ENCODE measurements around the gene GNAT3.

The GNAT3 gene

DNA sequence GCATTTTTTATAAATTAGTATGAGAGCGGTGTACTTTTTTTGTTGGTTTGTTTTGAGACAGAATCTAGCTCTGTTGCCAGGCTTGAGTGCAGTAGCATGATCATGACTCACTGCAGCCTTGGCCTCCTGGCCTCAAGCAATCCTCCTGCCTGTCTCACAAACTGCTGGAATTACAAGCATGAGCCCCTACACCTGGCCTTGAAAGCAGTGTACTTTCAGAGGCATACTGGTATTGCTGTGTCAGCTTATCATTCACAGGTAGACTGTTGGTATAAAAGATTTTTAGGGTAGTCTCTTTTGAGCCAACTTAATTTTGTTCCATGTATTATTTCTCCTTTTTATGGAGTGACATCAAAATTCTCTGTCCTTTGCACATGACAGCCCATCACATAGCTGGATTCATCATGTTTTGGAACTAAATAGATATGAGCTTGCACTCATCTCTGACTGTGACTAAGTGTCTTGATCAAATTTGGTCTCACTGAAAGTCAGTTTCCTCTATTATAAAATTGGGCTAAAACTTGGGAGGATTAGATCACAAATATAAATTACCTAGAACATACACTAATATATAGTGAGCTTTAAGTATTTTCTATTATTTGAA is 12.4 kb downstream of the GNAT3 start:
- no peak for DNase-seq

GRCh38 chr7:80498481-80499349 is 13.1 kb downstream of the GNAT3 start:
- DNase-seq = no peak

- no peak for DNase-seq
Observed at GRCh38 chr7:80496586-80496985, 15.3 kb downstream of the GNAT3 start.

DNA sequence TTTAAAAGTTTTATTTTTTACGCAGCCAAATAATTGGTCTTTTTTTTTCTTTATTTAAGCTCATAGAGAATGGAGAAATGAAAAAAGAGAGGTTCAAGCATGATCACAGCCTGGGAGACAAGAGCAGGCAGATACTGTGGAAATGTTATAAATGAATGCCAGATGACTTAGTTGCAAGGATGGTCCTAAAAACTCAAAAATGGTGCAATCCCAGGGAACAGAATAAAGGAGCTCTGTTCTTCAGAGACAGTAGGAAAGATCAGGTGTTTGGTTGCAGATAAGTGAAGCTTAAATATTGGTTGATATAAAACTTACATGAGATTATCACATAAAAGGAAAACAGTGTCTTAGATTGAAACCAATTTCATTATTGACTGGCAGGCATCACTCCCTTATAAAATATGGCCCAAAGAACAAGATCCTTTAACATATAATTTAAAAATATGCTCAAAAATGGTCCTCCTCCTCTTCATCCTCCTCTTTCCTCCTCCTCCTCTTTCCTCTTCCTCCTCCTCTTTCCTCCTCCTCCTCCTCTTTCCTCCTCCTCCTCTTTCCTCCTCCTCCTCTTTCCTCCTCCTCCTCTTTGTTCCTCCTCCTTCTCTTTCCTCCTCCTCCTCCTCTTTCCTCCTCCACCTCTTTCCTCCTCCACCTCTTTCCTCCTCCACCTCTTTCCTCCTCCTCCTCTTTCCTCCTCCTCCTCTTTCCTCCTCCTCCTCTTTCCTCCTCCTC is 18.6 kb downstream of the GNAT3 start:
- DNase-seq = no peak

DNA sequence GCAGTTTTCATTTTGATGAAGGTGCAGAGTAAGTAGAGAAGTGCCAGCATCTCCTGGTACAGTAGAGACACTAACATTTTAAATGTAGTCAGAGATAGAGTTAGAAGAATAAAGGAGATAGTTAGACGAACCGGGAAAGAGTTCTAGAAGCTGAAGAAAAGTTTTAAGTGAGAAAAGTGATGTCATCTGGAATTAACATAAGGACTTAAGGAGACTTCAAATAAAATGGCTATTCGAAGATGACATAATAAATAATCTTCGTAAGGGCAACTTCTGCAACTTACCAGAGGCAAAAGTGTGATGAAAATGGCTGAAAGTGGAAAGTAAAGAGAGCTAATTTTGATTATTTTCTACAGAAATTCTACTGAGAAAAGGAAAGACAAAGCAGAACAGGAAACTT is 20.4 kb downstream of the GNAT3 start:
- no peak for DNase-seq

DNA sequence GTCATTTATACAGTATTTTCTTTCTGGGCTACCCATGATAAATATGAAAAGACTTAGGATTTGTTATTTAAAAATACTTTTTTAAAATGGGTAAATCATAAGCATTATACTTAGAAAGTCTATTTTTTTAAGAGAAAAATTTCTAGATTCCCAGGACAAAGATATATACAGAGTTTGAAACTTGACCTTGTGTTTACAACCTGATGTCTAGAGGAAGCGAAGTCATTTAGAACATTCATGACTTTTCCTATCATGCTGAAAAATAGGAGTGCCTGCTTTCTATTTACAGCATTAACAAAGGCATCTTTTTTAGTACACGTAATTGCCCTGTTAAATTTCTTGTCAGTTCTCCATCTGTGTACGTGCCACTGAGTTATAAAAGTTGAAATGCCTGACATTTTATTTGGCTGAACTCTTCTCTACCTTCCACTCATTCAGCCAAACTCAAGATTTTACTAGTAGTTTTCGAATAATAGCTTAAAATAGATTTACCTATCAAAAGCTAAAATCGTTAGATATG is 23.0 kb downstream of the GNAT3 start:
- no peak for DNase-seq

- DNase-seq = no peak
Observed at GRCh38 chr7:80488406-80488805, 23.5 kb downstream of the GNAT3 start.

DNA sequence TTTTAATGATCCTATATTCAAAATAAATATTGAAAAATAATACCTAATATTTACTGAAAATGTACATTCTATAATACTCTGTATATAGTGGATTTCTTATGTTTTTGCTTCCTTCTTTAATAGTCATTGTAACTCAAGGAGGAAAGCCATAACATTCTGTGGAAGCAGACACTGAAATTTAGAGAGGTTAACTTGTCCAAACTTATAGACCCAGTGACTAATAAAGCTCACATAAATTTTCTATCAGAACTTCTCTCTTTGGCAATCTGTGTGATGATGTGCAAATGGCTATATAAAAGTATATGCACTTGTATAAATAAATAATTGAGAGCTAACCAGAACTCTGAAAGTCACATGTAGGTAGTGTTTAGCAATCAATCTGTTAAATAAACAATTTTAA is 26.1 kb downstream of the GNAT3 start:
- DNase-seq = no peak

DNA sequence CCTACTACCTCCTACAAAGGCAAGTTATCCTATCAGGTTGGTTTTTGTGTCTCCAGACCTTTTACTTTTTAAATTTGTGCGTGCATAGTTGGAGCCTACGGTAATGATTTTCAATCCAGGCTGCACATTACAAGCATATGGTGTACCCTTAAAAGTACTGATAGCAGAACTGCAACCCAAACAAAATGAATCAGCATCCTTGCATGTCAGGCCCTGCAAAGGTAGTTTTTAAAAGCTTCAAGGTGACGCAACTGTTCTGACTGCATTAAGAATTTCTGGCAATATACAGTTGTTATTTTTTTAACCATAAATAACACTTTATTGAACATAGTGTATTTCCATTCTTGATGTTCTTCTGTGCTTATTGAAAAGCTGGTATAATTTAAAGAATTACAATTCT is 28.9 kb downstream of the GNAT3 start:
- no peak for DNase-seq

GRCh38 chr7:80481196-80481884 is 30.5 kb downstream of the GNAT3 start:
- DNase-seq = no peak

DNA sequence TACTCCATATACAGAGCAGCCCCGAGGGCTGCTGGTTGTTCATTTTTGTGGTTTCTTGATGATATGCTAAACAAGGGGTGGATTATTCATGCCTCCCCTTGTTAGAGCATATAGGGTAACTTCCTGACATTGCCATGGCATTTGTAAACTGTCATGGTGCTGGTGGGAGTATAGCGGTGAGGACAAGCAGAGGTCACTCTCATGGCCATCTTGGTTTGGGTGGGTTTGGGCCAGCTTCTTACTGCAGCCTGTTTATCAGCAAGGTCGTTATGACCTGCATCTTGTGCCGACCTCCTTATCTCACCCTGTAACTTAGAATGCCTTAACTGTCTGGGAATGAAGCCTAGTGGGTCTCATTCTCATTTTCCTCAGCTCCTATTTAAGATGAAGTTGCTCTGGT is 31.3 kb downstream of the GNAT3 start:
- DNase-seq = no peak

- DNase-seq = no peak
Observed at GRCh38 chr7:80478683-80479082, 33.2 kb downstream of the GNAT3 start.

DNA sequence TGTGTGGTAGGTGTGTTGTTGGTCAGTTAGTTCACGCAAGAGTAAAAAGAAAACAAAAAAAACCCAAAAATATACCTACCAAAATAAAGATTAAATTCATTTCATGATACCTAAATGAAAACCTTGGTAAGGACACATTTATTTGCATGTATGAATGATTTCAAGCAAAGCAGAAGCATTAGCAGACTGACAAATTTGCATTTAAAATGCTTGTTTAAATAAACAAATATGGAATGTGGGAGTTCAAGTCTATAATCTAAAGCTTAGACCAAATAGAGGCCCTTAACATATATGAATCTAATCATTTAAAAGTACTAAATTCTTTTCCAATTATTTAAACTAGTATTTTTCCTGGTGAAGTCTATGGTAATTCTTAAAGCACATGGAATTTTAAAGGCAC is 35.8 kb downstream of the GNAT3 start:
- no peak for DNase-seq

- no peak for DNase-seq
Observed at GRCh38 chr7:80475383-80475782, 36.5 kb downstream of the GNAT3 start.

GRCh38 chr7:80473751-80474150 is 38.1 kb downstream of the GNAT3 start:
- DNase-seq = no peak

DNA sequence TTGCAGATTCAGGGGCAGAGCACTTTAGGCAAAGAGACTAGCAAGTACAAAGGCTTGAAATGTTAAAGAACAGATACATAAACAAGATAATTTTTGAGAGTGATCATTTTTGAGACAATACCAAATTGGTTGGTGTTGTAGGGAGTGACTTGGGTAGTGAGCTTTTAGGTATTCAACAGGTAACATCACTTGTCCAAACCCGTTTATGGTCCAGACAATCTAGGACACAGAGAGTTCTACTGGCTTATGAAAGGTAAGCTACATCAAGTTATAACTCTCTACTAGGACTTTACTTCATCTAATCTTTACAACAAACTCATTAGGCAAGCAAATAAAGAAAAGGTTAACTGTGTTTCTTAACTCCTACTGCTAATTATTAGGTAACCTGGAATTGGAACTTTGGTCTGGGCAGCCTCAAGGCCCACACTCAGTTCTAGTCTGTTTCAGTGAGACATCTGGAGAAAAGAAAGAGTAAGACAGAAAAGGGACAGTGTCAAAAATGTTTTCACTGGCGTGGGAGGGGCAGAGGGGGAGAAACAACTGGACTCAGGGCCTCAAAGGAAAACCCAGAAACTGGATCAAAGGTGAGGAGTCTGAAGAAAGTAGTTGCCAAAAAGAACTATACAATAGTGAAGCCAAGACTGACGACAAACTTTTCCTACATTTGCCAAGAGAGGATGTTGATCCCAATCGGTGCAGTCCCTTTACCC is 39.2 kb downstream of the GNAT3 start:
- peak; percentile 31 for DNase-seq

- DNase-seq = no peak
Observed at GRCh38 chr7:80468931-80469714, 42.7 kb downstream of the GNAT3 start.

GRCh38 chr7:80467069-80467468 is 44.8 kb downstream of the GNAT3 start:
- no peak for DNase-seq

DNA sequence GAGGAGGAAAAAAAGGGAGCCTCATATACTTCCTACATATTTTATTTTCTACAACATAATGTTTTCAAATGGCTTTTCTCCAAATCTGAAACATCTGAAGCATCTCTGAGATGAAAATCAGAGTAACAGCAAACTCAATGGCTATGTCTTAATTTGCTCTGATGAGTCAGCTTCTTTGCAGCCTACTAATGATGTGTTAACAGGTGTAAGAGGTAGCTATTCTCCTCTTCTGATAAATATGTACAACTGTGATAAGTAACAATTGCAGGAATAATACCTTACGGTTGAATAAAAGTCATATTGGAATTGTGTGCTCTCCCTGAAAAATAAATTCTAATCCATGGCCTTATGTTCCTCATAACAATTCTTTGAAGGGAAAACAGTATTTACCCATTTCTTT is 45.2 kb downstream of the GNAT3 start:
- DNase-seq = no peak

DNA sequence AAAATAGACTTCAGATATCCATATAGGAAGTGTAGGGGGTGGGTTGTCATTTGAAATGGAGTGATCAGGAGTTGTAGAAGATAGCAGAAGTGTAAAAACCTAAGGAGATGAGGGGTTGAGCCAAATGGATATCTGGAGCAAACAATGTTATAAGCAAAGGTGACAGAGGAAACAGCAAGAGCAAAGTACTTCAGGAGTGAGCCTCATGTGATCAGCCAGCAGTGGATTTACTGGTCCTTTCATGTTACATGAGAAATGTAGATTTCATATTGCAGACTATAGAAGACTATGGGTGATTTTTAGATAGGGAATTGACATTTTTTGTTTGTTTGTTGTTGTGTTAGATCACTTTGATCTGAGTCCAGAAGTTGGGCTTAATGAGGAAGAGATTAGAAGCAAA is 47.7 kb downstream of the GNAT3 start:
- DNase-seq = no peak

DNA sequence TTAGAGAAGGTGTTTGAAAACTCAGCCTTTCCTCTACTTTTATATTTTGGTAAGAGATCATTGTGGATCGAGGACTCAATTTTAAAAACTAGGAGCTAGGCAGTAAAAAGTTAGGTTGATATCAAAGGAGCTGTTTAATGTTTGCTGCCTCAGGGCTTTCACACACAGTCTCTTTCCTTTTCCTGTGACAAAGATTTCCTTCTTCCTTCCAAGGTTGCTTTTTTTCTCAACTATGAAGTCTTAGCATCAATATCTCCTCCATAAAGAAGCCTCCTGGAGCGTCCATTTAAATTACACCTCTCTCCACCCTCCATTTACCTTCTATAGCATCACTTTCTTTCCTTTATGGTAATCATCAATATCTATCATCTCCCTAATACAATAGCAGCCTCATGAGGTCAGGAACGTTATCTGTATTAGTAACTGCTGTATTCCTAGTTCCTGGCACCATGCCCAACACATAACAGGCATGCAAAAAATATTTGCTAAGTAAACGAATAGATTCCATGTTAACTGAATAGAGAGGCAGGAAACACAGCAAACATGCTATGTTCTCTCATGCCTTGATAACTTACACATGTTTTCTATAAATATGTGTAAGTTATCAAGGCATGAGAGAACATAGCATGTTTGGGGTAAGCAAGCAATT is 48.5 kb downstream of the GNAT3 start:
- no peak for DNase-seq
